ENCODE data around the gene GLS. TPM values are rescaled to one million over a fixed set of nuclear protein-coding genes. Genes with fewer than 3 reads are reported as not detected.

GLS gene
- total RNA-seq, 1 donor from 2014 or later: 116 TPM

- Mint-ChIP-seq H3K4me3 (ENCODE audit: low read depth) (peak overlapping the region; percentile 31), H3K27me3 (no peaks in the 10 kb centered on the region), H3K36me3 (ENCODE audit: insufficient read depth) (peaks cover 35% of the 10 kb centered on the region), H3K4me1 (ENCODE audit: low read depth) (peaks cover 18% of the 10 kb centered on the region), H3K9me3 (ENCODE audit: low read depth) (no peaks in the 10 kb centered on the region), H3K27ac (no peak overlapping the region)
- TF ChIP-seq CTCF (IDR thresholded peaks at IDR 0.05; ENCODE audit: unreplicated experiment): no peak
- no peak for DNase-seq (ENCODE audit: low spot score, unreplicated experiment)
These were observed 129.1 kb downstream of the GLS start for GRCh38 chr2:191009541-191010374.

- no peak for TF ChIP-seq CTCF (IDR thresholded peaks at IDR 0.05; ENCODE audit: unreplicated experiment)
- no peaks in the 10 kb centered on the region for H3K9me3 Mint-ChIP-seq (ENCODE audit: low read depth)
- no peak overlapping the region for H3K4me3 Mint-ChIP-seq (ENCODE audit: low read depth)
- no peaks in the 10 kb centered on the region for H3K27me3 Mint-ChIP-seq
- peaks cover 18% of the 10 kb centered on the region for H3K4me1 Mint-ChIP-seq (ENCODE audit: low read depth)
- no peak overlapping the region for H3K27ac Mint-ChIP-seq
- peaks cover 28% of the 10 kb centered on the region for H3K36me3 Mint-ChIP-seq (ENCODE audit: insufficient read depth)
- DNase-seq (ENCODE audit: low spot score, unreplicated experiment): no peak
These were observed 130.6 kb downstream of the GLS start for GRCh38 chr2:191010887-191011885.

- Mint-ChIP-seq H3K4me3 (ENCODE audit: low read depth) (no peak overlapping the region), H3K27ac (no peak overlapping the region), H3K9me3 (ENCODE audit: low read depth) (no peaks in the 10 kb centered on the region), H3K27me3 (no peaks in the 10 kb centered on the region), H3K4me1 (ENCODE audit: low read depth) (peaks cover 14% of the 10 kb centered on the region), H3K36me3 (ENCODE audit: insufficient read depth) (peaks cover 18% of the 10 kb centered on the region)
- no peak for TF ChIP-seq CTCF (IDR thresholded peaks at IDR 0.05; ENCODE audit: unreplicated experiment)
- no peak for DNase-seq (ENCODE audit: low spot score, unreplicated experiment)
These were observed 131.7 kb downstream of the GLS start for GRCh38 chr2:191012346-191012745.

GRCh38 chr2:191012845-191013681 lies 132.4 kb downstream of the GLS start:
- no peaks in the 10 kb centered on the region for H3K27me3 Mint-ChIP-seq
- DNase-seq (ENCODE audit: low spot score, unreplicated experiment): no peak
- H3K36me3 Mint-ChIP-seq (ENCODE audit: insufficient read depth): peaks cover 13% of the 10 kb centered on the region
- H3K9me3 Mint-ChIP-seq (ENCODE audit: low read depth): no peaks in the 10 kb centered on the region
- no peak overlapping the region for H3K4me3 Mint-ChIP-seq (ENCODE audit: low read depth)
- peaks cover 14% of the 10 kb centered on the region for H3K4me1 Mint-ChIP-seq (ENCODE audit: low read depth)
- TF ChIP-seq CTCF (IDR thresholded peaks at IDR 0.05; ENCODE audit: unreplicated experiment): no peak
- H3K27ac Mint-ChIP-seq: no peak overlapping the region

- H3K27me3 Mint-ChIP-seq: no peaks in the 10 kb centered on the region
- H3K36me3 Mint-ChIP-seq (ENCODE audit: insufficient read depth): peaks cover 9% of the 10 kb centered on the region
- peaks cover 17% of the 10 kb centered on the region for H3K4me1 Mint-ChIP-seq (ENCODE audit: low read depth)
- H3K9me3 Mint-ChIP-seq (ENCODE audit: low read depth): no peaks in the 10 kb centered on the region
- H3K27ac Mint-ChIP-seq: no peak overlapping the region
- no peak for DNase-seq (ENCODE audit: low spot score, unreplicated experiment)
- TF ChIP-seq CTCF (IDR thresholded peaks at IDR 0.05; ENCODE audit: unreplicated experiment): no peak
- H3K4me3 Mint-ChIP-seq (ENCODE audit: low read depth): no peak overlapping the region
These were observed 133.0 kb downstream of the GLS start for GRCh38 chr2:191013682-191013931.
